Omental fat pad (tissue), 4 donors: ENCODE results near the gene KLHL35. TPM values are rescaled to one million over a fixed set of nuclear protein-coding genes. Genes with fewer than 3 reads are reported as not detected.
"Not testable (repeated sequence)": the region's sequence is repeated elsewhere in the genome, so short reads cannot be mapped to it uniquely, and the experiment has no call there.

Experiments used
- ATAC-seq: fragments of 150-250 bp; one replicate; pipeline ENCODE4 v1.9.1; 2016; ENCODE audit warnings: mild to moderate bottlenecking, moderate library complexity; ENCODE audit not compliant: low FRiP score
- DNase-seq: peaks from one replicate; pipeline ENCODE4 v3.0.0-alpha.2; 2019; ENCODE audit warnings: low spot score
- total RNA-seq, 4 donors: library from RNA; depleted of rRNA; stranded (reverse); fragments of >200 nt; gene quantifications; one replicate each; pipeline ENCODE4 v1.1.0, GENCODE V29; 2016
- TF ChIP-seq, protein P1 (sequence below), 3 donors: fragments of 450-650 bp; IDR thresholded peaks; one replicate each; pipeline ENCODE4 v1.5.1; 2016 to 2017; ENCODE audit warnings: antibody characterized with exemption in 3 of 3, mild to moderate bottlenecking in 3 of 3, moderate library complexity in 2 of 3

The KLHL35 gene
- total RNA-seq, 4 donors from 2014 or later, result 1.3 to 2.4 (median 1.8) TPM; not detected in 1

- no peak for DNase-seq
- no peak for ATAC-seq
- TF ChIP-seq, protein P1, sequence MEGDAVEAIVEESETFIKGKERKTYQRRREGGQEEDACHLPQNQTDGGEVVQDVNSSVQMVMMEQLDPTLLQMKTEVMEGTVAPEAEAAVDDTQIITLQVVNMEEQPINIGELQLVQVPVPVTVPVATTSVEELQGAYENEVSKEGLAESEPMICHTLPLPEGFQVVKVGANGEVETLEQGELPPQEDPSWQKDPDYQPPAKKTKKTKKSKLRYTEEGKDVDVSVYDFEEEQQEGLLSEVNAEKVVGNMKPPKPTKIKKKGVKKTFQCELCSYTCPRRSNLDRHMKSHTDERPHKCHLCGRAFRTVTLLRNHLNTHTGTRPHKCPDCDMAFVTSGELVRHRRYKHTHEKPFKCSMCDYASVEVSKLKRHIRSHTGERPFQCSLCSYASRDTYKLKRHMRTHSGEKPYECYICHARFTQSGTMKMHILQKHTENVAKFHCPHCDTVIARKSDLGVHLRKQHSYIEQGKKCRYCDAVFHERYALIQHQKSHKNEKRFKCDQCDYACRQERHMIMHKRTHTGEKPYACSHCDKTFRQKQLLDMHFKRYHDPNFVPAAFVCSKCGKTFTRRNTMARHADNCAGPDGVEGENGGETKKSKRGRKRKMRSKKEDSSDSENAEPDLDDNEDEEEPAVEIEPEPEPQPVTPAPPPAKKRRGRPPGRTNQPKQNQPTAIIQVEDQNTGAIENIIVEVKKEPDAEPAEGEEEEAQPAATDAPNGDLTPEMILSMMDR (IDR thresholded peaks at IDR 0.05), result no peak
These were observed 45.2 kb downstream of the KLHL35 start for GRCh38 chr11:75387736-75388294.

- TF ChIP-seq, protein P1 (IDR thresholded peaks at IDR 0.05), result no peak
- no peak for DNase-seq
- ATAC-seq, result no peak
These were observed 45.9 kb downstream of the KLHL35 start for GRCh38 chr11:75386942-75387630.

- peak; percentile 70 for ATAC-seq
- peak; percentile 48 for DNase-seq
- TF ChIP-seq, protein P1 (IDR thresholded peaks at IDR 0.05), result peak in 2 of 3 donors; percentile 92 to 95
These were observed 48.4 kb downstream of the KLHL35 start for GRCh38 chr11:75384438-75385080.

- no peak for ATAC-seq
- TF ChIP-seq, protein P1 (IDR thresholded peaks at IDR 0.05), result no peak
These were observed 49.8 kb downstream of the KLHL35 start for GRCh38 chr11:75383246-75383645.

DNA sequence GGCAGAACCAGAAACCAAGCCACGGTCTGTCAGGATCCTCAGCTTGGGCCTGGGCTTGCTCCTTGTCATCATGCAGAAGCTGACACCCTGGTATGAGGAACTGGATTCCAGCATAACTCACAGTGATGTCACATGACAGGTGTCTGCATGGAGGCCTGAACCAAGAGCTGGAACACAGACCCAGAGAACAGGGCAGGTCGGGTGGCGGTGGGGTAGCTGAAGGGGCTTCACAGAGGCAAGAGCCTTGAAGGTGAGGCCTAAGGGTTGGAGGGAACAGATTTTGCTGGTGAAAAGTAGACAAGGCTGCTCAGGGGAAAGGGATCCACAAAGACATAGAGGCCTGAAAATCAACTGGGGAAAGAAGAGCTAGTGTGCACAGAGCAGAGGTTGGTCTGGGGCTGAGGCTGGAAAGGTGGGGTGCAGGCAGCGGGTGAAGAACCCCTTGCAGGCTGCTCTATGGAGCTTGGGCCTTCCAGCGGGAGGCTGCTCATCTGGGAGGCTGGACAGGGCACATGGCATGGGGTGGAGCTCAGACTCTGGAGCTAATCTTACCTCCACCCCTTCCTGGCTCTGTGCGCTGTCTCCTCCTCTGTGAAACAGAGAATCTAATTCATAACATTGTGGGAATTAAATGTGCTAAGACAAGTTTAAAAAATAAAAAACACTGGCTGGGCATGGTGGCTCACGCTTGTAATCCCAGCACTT is 52.1 kb downstream of the KLHL35 start:
- ATAC-seq (peak; percentile 47), DNase-seq (no peak)
- TF ChIP-seq, protein P1 (IDR thresholded peaks at IDR 0.05), result no peak

More at GRCh38 chr11:75383246-75383645, 49.8 kb downstream of the KLHL35 start:
- no peak for DNase-seq

DNA sequence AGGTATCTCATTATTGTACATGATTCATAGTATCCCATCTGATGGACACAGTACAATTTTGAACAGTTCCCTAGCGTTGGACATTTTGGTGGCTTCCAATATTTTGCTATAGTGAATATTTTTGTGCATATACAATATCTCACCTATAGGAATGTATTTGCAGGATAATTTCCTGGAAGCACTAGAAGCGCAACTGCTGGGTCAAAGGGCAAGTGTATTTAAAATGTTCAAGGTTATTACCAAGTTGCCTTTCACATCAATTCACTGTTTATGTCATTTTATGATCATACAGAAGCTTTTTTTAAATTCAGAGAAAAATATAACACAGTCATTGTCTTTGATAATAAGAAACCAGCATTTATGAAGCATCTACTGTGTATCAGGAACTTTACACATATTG is 52.8 kb downstream of the KLHL35 start:
- no peak for DNase-seq
- TF ChIP-seq, protein P1 (IDR thresholded peaks at IDR 0.05), result no peak
- ATAC-seq, result no peak

GRCh38 chr11:75378776-75379175 is 54.2 kb downstream of the KLHL35 start:
- ATAC-seq, DNase-seq: not testable (repeated sequence)
